DMS153 treated with DMSO at 0.1 percent for 48 hours (cell line): ENCODE results near the gene KAT2B.
A peak's percentile ranks its signal among the peaks of the same experiment; 100 is the strongest.
"Not testable (repeated sequence)": the region's sequence is repeated elsewhere in the genome, so short reads cannot be mapped to it uniquely, and the experiment has no call there.

Source experiments
- DNase-seq: peaks from one replicate; lab custom pipeline; 2025; ENCODE audit not compliant: unreplicated experiment; lab: John Stamatoyannopoulos, UW

The KAT2B gene

DNA sequence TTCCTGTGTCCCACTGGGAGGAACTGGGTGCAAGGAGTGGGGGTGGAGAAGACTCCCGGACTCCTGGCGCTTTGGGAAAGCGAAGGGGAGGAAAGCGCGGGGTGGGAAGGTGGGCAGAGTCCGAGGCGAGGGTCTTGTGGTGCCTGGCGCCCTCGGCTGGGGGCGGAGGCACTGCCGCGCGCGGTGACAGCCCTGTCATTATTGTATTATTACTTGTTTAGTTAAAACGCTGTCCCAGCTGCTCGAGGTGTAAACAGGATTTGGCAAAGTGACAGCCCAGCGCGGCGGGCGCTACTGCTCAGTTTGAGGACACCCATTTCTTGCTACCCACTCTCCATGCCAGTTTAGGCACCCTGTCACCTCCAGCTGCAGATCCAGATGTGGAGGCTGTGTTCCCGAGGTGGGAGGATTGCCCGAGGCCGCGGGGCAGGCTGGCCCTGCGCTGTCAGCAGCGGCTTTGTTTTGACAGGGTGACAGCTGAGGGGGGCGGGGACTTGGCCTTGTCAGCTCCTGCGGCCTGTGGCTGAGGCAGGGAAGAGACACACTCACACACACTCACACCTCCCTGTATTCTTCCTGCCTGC is 1.0 kb downstream of the KAT2B start:
- DNase-seq: no peak

GRCh38 chr3:20042331-20042730 is 2.1 kb downstream of the KAT2B start:
- DNase-seq: no peak

GRCh38 chr3:20043396-20043795 is 3.1 kb downstream of the KAT2B start:
- no peak for DNase-seq

- no peak for DNase-seq
Measured at GRCh38 chr3:20043825-20044224, 3.6 kb downstream of the KAT2B start.

GRCh38 chr3:20045141-20045540 is 4.9 kb downstream of the KAT2B start:
- not testable (repeated sequence) for DNase-seq

- no peak for DNase-seq
Measured at GRCh38 chr3:20046556-20046955, 6.3 kb downstream of the KAT2B start.

DNA sequence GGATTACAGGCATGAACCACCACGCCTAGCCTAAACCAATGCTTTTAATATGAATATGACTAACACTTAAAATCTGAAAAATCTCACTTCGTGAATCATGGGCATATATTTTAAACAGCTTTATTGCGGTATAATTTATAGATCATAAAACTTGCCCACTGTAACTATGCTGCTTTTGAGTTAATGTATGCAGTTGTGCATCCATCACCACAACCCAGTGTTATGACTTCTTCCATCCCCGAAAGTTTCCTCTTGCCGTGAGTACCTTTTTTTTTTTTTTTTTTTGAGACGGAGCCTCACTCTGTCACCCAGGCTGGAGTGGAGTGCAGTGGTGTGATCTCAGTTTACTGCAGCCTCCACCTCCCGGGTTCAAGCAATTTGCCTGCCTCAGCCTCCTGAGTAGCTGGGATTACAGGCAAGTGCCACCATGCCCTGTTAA is 7.1 kb downstream of the KAT2B start:
- DNase-seq: no peak

GRCh38 chr3:20047976-20048883 is 8.0 kb downstream of the KAT2B start:
- no peak for DNase-seq

- DNase-seq: no peak
Measured at GRCh38 chr3:20051123-20051806, 11.0 kb downstream of the KAT2B start.

- DNase-seq: no peak
Measured at GRCh38 chr3:20052851-20053250, 12.6 kb downstream of the KAT2B start.

DNA sequence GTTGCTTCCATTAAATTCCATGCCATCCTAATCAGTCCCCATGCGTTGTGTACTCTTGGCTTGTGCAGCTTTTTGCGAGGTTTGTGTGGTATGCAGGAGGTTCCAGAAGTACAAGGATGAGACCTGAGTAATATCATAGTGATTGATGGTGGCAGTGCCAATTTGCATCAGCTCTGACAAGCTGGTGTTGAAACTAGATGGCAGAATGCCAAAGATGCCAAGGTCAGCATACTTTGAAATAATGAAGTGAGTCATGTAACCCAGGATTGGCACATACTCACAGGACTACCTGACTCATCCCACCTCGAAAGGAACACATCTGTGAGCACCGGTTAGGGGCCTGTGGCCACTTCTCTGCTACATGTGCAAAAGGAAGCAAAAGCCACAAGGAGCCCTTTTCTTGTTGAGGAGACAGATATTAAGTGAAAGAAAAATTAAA is 14.3 kb downstream of the KAT2B start:
- DNase-seq: peak; percentile 3

GRCh38 chr3:20055020-20055775 is 15.0 kb downstream of the KAT2B start:
- no peak for DNase-seq

GRCh38 chr3:20055842-20056241 is 15.6 kb downstream of the KAT2B start:
- no peak for DNase-seq

DNA sequence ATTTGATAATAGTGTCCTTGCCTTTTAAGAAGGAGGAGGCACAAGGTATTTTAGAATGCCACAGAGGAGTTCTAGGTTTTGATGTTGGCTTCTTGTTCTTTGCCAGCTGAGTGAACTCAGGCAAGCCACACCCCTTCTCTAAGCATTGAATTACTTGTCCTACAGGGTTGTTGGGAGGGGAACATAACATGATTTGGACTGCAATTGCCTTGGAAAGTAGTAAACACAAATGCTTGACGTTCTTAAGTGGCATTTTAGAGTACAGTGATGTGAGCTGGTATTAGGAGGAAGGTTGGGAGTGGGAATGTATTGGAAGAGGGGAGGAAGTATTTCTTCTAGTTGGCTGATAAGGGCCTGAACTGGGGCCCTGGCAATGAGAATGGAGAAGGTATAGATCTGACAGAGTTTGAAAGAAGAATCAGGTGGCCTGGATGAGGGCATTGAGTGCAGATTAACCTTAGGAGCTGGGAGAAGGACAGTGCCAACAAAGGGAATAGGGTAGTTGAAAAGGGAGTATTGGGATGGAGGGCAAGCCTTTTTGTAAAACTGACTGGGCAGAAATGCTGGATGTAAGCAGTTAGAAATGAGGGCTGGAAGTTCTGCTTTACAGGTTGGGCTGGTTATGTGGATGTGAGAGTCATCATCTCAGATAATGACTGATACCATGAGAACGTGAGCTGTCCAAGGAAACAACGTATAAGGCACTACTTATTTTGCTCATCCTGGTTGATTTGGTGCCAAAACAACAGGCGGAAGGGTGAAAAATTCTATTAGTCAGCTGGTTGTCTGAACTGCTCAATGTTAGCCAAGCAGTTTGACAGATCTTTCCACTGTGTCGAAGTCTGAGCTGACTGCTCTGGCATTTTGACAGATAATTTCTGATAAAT is 16.7 kb downstream of the KAT2B start:
- no peak for DNase-seq

- no peak for DNase-seq
Measured at GRCh38 chr3:20057612-20058180, 17.4 kb downstream of the KAT2B start.

GRCh38 chr3:20059929-20060328 is 19.7 kb downstream of the KAT2B start:
- no peak for DNase-seq

GRCh38 chr3:20060974-20061685 is 20.9 kb downstream of the KAT2B start:
- DNase-seq: no peak

- no peak for DNase-seq
Measured at GRCh38 chr3:20062996-20063395, 22.8 kb downstream of the KAT2B start.

GRCh38 chr3:20064387-20064786 is 24.1 kb downstream of the KAT2B start:
- DNase-seq: no peak
